GM18499 (cell line): ENCODE measurements around the gene WSCD1.

Experiments used
- ATAC-seq: cut with Tn5 transposase; IDR thresholded peaks from one replicate; pipeline ENCODE4 v1.9.1; 2021; ENCODE audit warnings: moderate number of reproducible peaks; ENCODE audit not compliant: insufficient read depth, unreplicated experiment

Gene WSCD1

DNA sequence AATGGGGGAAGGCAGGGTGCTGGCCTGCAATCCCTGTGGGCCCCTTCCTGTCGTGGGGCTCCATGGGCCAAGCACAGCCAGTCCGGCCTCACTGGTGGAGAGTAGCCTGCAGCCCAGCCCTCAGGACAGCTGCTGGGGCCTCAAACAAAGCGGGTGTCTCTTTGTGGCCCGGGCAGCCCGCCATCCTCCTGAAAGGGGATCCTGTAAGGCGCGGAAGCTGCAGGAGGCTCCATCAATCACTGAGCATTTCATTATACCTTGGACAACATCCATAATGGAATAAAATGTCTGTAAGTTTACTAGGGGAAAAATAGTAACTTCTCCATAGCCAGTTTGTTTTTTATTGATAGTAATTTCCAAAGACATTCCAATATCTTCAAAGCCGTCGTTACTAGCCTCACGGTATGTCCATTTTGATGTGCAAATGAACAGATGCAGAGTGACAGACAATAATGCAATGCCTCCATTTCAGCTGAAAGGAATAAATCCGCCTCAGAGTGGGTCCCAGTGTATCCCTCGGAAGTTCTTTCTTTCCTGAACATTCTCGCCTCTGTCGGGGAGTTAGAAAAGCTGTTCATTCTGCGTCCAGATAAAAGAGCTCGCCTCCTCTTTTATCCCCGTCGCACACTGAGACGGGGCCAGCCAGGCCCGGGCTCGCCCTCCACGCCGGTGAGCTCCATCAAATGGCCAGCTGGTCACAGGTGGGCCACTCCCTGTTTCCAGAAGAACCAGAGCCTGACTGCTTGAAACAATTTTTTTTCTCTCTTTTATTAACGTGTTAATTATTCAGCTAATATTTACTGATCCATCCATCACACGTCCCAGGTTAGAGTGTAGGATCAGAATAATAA, 14.4 kb downstream of the WSCD1 start:
- no peak for ATAC-seq

GRCh38 chr17:6085812-6086211, 15.6 kb downstream of the WSCD1 start:
- no peak for ATAC-seq

DNA sequence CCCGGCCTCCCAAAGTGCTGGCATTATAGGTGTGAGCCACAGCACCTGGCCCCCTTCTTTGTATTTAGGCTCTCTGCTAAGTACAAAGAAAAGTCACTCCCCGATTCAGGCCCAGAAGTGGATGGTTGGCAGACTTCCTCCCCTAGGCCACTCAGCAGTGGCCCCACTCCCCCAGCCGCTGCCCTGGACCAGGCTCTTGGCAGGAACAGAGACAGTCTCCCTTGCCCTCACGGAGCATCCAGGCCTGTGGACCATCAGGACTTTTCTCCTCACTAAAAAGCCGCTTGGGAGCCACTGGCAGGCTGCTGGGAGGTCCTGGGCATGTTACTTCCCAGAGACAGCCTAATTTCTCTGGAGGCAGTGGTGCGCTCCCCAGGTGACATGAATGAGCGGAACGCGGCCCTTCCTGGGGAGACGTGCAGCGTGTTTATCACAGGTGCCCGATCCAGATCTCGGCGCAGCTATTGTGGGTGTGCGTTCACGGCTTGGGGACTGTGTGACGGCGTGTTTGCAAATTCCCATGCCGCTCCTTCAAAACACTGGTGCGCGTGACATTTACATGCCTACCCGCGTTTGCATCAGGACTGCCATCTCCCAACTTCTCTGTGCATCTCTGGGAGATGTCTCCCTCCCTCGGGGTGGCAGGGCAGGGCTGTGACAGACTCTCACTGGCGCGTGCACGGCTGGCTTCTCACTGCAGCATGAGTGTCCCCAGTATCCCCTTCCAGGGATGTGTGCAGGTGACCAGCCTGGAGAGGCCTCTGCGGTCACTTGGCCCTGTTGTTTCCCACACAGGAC, 16.6 kb downstream of the WSCD1 start:
- no peak for ATAC-seq

- ATAC-seq, result no peak
Observed at GRCh38 chr17:6088141-6088540, 18.0 kb downstream of the WSCD1 start.

DNA sequence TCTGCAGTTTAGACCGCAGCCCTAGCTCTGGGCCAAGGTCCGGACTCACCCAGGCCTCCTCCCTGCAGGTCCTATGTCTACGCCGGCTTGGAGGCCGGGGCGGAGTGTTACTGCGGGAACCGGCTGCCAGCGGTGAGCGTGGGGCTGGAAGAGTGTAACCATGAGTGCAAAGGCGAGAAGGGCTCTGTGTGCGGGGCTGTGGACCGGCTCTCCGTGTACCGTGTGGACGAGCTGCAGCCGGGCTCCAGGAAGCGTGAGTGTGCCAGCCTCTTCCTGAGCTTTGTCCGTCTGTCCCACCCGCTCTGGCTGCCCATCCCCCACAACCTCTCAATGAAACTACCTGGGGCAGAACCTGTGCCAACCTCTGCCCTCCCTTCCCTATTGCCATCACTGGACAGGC, 20.1 kb downstream of the WSCD1 start:
- no peak for ATAC-seq

- ATAC-seq, result no peak
Observed at GRCh38 chr17:6092182-6092902, 22.2 kb downstream of the WSCD1 start.

- no peak for ATAC-seq
Observed at GRCh38 chr17:6092903-6093468, 22.8 kb downstream of the WSCD1 start.

GRCh38 chr17:6094453-6094852, 24.3 kb downstream of the WSCD1 start:
- ATAC-seq, result no peak

GRCh38 chr17:6094926-6095325, 24.7 kb downstream of the WSCD1 start:
- ATAC-seq, result no peak

DNA sequence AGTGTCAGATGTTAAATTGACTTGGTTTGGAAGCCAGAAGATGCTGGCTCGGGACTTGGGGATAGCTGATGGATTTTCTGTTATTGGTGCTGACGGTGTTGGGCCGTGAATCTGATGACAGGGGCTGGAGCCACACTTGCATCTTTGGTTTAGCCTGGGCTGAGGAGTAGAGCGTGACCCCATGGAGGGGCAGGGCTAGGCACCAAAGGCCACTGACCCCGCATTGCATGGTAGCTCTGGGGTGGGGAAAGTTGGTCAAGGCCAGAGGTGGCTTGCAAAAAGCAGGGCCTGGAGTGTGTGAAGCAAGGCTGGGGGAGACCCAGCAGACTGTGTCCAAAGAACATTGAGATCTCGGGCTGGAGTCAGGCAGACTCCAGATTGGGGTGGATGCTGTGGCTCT, 25.3 kb downstream of the WSCD1 start:
- no peak for ATAC-seq

DNA sequence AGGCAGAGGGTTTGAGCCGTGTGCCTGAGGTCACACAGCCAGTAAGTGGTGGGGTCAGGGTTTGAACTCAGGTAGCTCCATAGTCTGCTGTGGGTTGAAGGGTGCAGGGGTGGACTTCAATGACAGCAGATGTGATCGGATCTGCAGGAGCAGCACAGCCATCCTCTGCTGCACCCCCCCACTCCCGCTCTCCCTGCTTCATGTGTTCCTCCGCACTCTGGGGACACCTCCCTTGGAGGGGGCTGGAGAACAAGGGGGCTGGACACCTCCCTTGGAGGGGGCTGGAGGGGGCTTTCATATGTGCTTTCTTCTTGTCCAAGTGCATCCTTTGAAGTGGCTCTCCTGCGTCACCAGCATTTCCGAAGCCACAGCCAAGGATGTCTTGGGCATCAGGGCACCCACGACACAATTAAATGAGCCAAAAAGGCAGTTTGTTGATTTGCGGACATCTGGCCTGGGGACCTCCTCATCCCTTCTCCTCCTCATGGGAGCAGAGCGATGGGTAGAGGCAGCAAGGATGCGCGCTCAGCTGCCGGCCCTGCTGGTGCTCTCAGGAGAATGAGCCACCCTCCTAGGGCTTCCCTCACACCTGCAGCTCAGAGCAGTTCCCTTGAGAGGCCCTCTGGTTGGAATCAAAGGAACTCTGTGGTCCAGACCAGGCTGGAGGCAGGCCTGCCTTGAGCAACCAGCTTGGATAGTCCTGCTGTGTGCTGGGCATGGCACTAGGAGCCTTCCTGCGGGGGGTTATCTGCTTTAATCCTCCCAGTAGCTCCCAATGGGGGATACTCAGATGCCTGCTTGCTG, 26.2 kb downstream of the WSCD1 start:
- no peak for ATAC-seq

- no peak for ATAC-seq
Observed at GRCh38 chr17:6097005-6097279, 26.8 kb downstream of the WSCD1 start.

DNA sequence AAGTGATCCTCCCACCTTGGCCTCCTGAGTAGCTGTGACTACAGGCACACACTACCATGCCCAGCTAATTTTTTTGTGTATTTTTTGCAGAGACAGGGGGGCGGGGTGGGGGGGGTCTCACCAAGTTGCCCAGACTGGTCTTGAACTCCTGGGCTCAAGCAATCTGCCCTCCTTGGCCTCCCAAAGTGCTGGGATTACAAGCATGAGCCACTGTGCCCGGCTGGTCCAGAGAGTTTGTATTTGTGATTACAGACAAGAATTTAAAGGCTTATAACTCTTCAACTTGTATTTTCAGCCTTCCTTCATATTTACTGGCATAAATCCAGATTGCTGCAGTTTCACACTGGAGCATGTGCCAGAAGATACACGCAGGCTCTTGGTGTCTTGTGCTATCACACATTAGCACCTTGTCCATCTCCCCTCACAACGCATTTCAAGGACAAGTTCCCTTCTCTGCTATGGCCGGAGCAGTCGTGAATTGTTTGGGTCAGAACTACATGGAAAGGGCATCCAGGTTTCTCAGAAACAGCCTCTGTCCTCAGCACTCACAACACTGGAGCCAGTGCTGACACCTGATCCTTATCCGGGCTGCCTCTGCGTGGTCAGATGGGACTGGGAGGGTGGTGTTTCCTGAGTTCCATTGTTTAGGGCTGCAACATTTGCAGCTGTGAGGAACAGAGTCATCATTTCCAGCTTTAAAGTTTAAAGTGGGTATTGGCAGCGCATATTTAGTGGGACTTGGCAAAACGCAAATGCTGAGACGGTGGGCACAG, 28.1 kb downstream of the WSCD1 start:
- ATAC-seq, result no peak

- ATAC-seq, result no peak
Observed at GRCh38 chr17:6098823-6099180, 28.6 kb downstream of the WSCD1 start.

- ATAC-seq, result no peak
Observed at GRCh38 chr17:6099492-6099891, 29.3 kb downstream of the WSCD1 start.

DNA sequence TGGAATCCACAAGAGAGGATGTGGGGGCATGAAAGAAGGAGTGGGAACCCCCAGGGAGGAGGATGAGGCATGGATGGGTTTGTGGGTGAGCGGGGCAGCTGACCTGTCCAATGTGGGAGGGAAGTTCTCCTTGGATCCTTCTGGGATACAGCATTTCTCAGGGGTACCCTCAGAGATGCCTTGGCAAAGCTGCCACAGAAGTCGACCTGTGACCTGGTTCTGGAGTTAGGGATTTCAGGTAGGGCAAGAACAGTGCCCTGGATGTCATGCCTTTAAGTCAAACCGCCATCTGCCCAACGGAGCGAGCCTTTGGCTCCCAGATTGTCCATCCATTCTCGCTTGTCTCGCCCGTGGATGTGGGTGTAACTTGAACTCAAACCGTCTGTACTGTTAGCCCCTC, 30.0 kb downstream of the WSCD1 start:
- no peak for ATAC-seq

DNA sequence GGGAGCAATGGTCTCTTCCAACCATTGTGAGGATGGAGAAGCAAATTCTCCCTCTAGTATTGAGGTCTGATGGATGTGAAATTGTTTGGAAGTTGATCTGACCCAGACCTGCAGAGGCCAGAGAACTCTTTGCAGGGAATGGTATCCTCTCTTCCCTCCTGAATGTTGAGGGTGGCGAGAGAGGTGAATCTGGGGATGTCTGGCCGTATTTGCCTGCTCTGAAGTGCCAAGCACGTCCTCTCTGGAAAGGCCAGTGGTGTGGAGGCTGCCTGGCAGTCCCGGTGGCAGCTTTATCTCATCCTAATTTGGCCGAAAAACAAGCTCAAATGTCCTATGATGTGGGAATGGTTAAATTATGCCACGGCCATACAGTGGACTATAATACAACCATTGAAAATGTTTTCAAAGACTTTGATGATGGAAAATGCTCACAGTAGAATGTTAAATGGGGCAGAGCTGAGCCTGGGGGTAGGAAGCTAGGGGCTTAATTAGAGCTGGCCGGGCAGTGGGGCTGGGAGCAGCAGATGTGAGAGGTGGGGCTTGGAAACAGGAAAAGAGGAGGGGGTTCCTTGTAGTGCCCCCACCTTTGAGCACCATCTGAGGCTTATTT, 30.8 kb downstream of the WSCD1 start:
- ATAC-seq, result no peak

GRCh38 chr17:6101706-6102105, 31.5 kb downstream of the WSCD1 start:
- ATAC-seq, result no peak

- no peak for ATAC-seq
Observed at GRCh38 chr17:6102615-6103014, 32.4 kb downstream of the WSCD1 start.
